MM.1S (cell line): ENCODE data around the gene PYGO1.

Experiments used
- CTCF ChIP-seq: fragments of 300-600 bp; sonication (generic); IDR thresholded peaks from 2 replicates; pipeline ENCODE4 v1.5.1; 2016; ENCODE audit warnings: antibody characterized with exemption, low read length, mixed read lengths
- EZH2 ChIP-seq: fragments of 300-600 bp; sonication (generic); optimal IDR thresholded peaks from 2 replicates; pipeline ENCODE3; 2017; ENCODE audit warnings: low read depth, mild to moderate bottlenecking, antibody characterized with exemption, low read length, mixed read lengths
- EZH2phosphoT487 ChIP-seq: fragments of 300-600 bp; sonication (generic); IDR thresholded peaks from 2 replicates; pipeline ENCODE4 v1.6.1; 2018; ENCODE audit warnings: antibody characterized with exemption, low read length

GRCh38 chr15:55499151-55499550, 89.0 kb downstream of the PYGO1 start:
- TF ChIP-seq CTCF (no peak), EZH2 (no peak), EZH2phosphoT487 (no peak)
